Measurements from ENCODE around the gene BRD9. TPM values are rescaled to one million over a fixed set of nuclear protein-coding genes. Genes with fewer than 3 reads are reported as not detected.

Gene BRD9
- total and polyA plus RNA-seq, 2 experiments from 2014 or later = 17.8 to 20.3 TPM

DNA sequence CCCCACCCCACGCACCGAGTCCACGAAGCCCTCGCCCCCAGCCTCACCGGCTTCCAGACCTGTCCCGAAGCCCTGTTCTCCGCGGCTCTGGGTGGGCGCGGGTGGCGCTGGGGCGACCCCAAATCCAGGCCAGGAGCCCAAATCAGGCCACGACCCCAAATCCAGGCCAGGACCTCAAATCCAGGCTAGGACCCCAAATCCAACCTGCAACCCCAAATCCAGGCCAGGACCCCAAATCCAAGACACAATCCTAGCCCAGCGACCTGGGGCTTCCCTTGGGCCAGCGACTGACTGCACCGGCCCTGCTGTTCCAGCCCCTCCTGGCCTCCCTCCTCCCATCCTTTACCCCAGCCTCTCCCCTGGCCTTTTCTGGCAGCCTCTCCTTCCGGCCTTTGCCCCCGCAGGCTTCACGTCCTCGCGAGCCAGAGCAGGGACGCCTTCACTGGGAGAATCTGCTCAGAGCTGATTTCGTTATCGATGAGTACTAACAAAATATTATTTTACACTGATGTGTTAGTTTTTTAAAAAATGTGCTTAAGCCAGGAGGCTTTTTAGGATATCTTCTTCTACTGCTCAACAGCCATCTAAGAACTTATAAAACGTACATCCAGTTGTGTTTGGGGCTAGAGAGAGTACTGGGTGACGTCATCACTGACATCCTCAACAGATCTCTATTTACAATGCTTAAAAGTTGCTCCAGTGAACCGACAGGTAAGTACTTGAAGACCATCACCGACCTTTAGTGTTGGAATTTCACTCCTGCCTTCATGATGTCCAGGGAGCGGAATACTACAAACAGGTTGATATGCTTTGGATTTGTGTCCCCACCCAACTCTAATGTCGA lies 34.8 kb upstream of the BRD9 start:
- TF ChIP-seq, protein P1, sequence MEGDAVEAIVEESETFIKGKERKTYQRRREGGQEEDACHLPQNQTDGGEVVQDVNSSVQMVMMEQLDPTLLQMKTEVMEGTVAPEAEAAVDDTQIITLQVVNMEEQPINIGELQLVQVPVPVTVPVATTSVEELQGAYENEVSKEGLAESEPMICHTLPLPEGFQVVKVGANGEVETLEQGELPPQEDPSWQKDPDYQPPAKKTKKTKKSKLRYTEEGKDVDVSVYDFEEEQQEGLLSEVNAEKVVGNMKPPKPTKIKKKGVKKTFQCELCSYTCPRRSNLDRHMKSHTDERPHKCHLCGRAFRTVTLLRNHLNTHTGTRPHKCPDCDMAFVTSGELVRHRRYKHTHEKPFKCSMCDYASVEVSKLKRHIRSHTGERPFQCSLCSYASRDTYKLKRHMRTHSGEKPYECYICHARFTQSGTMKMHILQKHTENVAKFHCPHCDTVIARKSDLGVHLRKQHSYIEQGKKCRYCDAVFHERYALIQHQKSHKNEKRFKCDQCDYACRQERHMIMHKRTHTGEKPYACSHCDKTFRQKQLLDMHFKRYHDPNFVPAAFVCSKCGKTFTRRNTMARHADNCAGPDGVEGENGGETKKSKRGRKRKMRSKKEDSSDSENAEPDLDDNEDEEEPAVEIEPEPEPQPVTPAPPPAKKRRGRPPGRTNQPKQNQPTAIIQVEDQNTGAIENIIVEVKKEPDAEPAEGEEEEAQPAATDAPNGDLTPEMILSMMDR (IDR thresholded peaks at IDR 0.05; ENCODE audit: poor library complexity) = no peak
- H3K27ac ChIP-seq = no peak overlapping the region
- no peaks in the 10 kb centered on the region for H3K36me3 ChIP-seq (replicated peaks; ENCODE audit: insufficient read depth, low read depth)
- no peaks in the 10 kb centered on the region for H3K9me2 ChIP-seq (replicated peaks; ENCODE audit: insufficient read depth)
- no peak overlapping the region for H2AFZ ChIP-seq
- no peaks in the 10 kb centered on the region for H3K9me3 ChIP-seq (ENCODE audit: low read depth)
- H3K4me2 ChIP-seq = peak overlapping the region; percentile 91
- H3K4me1 ChIP-seq (ENCODE audit: insufficient read depth) = peaks cover 9% of the 10 kb centered on the region
- no peaks in the 10 kb centered on the region for H3K79me2 ChIP-seq
- peaks cover 24% of the 10 kb centered on the region for H3K27me3 ChIP-seq
- H4K20me1 ChIP-seq (ENCODE audit: insufficient read depth, poor library complexity, severe bottlenecking) = no peaks in the 10 kb centered on the region
- 80% methylated on average over 30 of the region's 30 CpGs for WGBS (ENCODE audit: low lambda C conversion rate, missing lambda C conversion rate)
- DNase-seq (ENCODE audit: low spot score) = no peak
- H3K4me3 ChIP-seq = no peak overlapping the region

DNA sequence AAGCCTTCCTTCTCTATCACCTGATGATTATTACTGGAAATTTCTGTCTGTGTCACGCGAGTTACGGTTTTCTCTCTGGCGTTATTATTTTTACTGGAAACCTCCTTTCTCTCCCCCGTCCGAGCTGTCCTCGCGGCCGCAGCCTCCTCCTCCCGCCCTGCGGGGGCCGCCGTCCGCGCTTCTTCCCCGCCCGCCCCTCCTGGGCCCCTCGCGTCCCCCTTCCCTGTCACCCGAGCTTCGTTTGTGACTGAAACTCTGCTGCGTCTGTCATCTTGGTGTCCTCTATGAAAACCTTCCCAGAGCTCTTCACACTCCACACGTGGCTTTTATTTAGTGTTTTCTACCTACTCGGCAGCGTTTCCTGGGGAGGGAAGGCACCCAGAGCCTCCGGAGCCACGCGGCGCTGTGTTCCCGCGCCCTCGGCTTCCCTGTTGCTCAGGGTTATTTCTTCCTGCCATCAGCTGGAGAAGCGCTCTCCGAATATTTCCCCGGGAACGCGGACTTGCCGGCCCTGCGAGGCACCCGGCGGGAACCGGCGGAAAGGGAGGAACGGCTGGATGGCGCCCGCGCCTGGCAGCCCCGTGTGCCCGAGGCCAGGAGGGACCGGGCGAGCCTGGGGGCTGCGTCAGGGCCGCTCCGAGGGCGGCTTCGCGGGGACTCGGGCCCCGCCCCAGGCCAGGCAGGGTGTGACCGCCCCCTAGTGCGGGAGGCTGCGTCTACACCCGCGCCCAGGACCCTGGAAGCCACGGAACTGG lies 34.0 kb upstream of the BRD9 start:
- no peaks in the 10 kb centered on the region for H3K36me3 ChIP-seq (replicated peaks; ENCODE audit: insufficient read depth, low read depth)
- peaks cover 9% of the 10 kb centered on the region for H3K4me1 ChIP-seq (ENCODE audit: insufficient read depth)
- H3K9me3 ChIP-seq (ENCODE audit: low read depth) = no peaks in the 10 kb centered on the region
- H2AFZ ChIP-seq = peak overlapping the region; percentile 62
- peak overlapping the region; percentile 91 for H3K4me2 ChIP-seq
- H3K27ac ChIP-seq = no peak overlapping the region
- peak overlapping the region; percentile 15 for H3K4me3 ChIP-seq
- no peaks in the 10 kb centered on the region for H3K9me2 ChIP-seq (replicated peaks; ENCODE audit: insufficient read depth)
- no peak for TF ChIP-seq EZH2 (IDR thresholded peaks at IDR 0.05; ENCODE audit: borderline replicate concordance)
- TF ChIP-seq, protein P1 (IDR thresholded peaks at IDR 0.05; ENCODE audit: poor library complexity) = peak; percentile 50
- no peaks in the 10 kb centered on the region for H4K20me1 ChIP-seq (ENCODE audit: insufficient read depth, poor library complexity, severe bottlenecking)
- peaks cover 24% of the 10 kb centered on the region for H3K27me3 ChIP-seq
- 8% methylated on average over 51 of the region's 65 CpGs for WGBS (ENCODE audit: low lambda C conversion rate, missing lambda C conversion rate)
- DNase-seq (ENCODE audit: low spot score) = peak; percentile 68
- no peaks in the 10 kb centered on the region for H3K79me2 ChIP-seq

DNA sequence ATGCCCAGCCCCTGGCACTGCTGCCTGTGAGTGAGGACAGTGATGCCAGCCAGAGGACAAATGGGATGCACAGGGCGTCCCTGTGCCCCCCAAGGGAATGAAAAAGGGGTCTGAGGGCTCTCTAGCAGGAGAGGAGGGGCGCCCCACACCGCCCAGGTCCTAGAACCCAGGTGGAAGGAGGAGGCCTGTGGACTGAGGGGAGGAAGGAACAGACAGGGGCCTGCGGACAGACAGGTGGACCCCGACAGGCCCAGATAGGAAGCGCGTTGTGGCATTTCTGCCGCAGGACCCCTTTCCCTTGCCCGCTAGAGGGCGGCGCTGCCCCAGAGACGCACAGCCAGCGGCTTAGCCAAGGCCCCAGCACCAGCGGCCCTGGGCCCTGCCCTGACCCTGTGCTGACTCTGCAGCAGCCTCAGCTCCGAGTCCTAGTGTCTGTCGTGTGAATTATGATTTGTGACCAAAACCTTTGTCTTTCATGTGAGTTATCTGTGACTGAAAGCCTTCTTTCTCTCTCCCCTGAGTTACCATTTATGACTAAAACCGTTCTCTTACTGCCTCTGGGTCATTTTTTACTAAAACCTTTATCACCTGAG lies 30.8 kb upstream of the BRD9 start:
- TF ChIP-seq EZH2 (IDR thresholded peaks at IDR 0.05; ENCODE audit: borderline replicate concordance) (no peak), EZH2phosphoT487 (IDR thresholded peaks at IDR 0.05; ENCODE audit: low read depth, severe bottlenecking, unreplicated experiment) (no peak)
- TF ChIP-seq, protein P1 (IDR thresholded peaks at IDR 0.05; ENCODE audit: poor library complexity) = peak; percentile 79
- H2AFZ ChIP-seq = no peak overlapping the region

More for the DNA sequence above, 30.8 kb upstream of the BRD9 start:
- Histone ChIP-seq H3K27me3 (peaks cover 24% of the 10 kb centered on the region), H3K4me2 (no peak overlapping the region), H4K20me1 (ENCODE audit: insufficient read depth, poor library complexity, severe bottlenecking) (no peaks in the 10 kb centered on the region), H3K79me2 (no peaks in the 10 kb centered on the region), H3K4me1 (ENCODE audit: insufficient read depth) (peaks cover 16% of the 10 kb centered on the region), H3K36me3 (replicated peaks; ENCODE audit: insufficient read depth, low read depth) (no peaks in the 10 kb centered on the region), H3K9me3 (ENCODE audit: low read depth) (no peaks in the 10 kb centered on the region), H3K27ac (no peak overlapping the region), H3K9me2 (replicated peaks; ENCODE audit: insufficient read depth) (no peaks in the 10 kb centered on the region), H3K4me3 (no peak overlapping the region)
- WGBS (ENCODE audit: low lambda C conversion rate, missing lambda C conversion rate) = 20% methylated on average over 17 of the region's 17 CpGs
- DNase-seq (ENCODE audit: low spot score) = peak; percentile 93
